ENCODE results near the gene ATP9B.

ATP9B gene

DNA sequence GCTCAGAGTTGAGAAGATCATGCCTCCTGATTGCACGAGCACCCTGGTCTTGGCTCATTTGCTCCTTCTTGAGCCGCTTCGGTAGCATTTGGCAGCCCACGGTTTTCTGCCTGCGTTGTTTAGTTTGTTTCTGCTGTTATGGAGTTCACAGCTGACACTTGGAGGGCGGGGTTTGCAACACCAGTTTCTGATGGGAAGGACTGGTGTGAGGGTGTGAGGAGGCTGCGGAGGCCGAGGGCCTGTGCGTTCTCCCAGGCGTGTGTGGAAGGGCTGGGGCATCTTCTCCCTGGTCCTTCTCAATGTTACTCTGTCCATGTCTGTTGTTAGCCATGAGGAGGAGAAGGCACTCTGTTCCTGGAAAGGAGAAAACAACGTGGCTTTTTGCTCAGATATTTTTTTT is 349.4 kb downstream of the ATP9B start:
- DNase-seq = no peak

DNA sequence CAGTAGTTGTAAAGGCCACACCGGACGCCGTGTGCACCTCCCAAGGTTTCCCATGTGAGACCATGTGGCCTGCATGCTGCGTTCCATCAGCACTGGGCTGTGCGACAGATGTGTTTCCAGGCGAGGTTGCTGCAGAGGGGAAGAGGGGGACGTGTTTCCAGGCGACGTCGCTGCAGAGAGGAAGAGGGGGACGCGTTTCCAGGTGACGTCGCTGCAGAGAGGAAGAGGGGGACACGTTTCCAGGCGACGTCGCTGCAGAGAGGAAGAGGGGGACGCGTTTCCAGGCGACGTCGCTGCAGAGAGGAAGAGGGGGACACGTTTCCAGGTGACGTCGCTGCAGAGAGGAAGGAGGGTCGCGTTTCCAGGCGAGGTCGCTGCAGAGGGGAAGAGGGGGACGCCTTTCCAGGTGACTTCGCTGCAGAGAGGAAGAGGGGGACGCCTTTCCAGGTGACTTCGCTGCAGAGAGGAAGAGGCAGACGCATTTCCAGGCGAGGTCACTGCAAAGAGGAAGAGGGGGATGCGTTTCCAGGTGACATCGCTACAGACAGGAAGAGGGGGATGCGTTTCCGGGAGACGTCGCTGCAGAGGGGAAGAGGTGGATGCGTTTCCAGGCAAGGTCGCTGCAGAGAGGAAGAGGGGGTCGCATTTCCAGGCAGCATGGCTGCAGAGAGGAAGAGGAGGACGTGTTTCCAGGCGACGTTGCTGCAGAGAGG is 351.0 kb downstream of the ATP9B start:
- DNase-seq = no peak

- no peak for DNase-seq
Measured at GRCh38 chr18:79421275-79421857, 352.2 kb downstream of the ATP9B start.

DNA sequence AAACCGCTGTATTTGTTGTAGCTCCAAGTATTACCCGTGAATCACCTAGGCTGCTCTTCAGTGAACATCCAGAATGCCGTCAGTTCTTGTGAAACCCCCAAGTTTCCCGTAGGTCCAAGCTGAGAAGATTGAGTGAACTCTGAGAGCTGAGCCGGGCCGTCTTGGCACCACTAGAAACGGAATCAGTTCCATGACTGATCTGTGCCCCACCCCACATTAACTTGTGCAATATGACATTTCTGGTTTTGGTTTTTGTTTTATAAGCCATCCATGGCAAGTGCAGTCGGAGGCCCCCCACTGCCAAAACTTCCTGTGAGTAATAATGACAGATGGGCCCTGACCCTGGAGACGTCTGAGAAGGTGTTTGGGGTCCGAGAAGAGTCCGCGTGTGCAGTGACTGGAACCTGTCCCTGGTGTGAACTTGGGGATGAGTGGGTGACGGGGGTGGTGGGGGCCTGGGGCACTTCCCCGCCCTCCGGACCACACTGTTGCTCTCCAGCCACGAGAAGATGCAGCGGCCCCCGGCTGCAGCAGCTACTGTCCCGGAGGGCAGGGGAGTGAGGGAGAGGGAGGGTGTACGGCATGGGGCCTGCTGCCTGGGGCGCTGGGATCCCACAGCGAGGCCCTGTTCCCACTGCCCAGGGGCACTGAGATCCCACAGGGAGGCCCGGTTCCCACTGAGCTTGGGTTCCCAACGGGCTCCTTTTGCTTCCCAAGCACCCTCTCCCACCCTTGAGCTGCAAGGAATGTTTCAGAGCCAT is 353.0 kb downstream of the ATP9B start:
- no peak for DNase-seq

GRCh38 chr18:79422783-79423165 is 353.6 kb downstream of the ATP9B start:
- no peak for DNase-seq

- DNase-seq = no peak
Measured at GRCh38 chr18:79423211-79424007, 354.2 kb downstream of the ATP9B start.

DNA sequence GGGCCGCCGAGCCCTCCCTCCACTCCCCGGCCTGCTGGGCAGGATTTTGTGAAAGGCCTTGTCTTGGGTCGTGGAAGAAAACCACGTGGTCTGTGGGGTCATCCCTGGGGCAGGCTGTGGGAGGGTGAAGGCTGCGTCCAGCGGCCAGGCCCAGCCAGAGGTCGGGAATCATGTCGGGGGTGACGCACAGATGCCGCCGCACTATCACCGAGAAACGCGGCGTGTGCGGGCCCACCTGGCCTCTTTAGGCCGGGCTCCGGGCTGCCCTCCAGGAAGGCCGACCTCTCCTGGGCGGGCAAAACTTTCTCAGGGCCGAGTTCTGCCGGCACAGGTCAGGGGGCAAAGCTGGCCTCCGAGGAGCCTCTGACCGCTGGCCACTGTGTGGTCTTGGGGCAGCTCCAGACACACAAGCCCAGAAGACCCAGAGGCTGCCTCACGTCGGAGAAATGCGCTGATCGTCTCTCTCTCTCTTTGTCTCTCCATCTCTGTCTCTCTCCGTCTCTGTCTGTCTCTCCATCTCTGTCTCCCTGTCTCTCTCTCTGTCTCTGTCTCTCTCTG is 354.9 kb downstream of the ATP9B start:
- DNase-seq = no peak

GRCh38 chr18:79424880-79425568 is 355.8 kb downstream of the ATP9B start:
- DNase-seq = no peak

DNA sequence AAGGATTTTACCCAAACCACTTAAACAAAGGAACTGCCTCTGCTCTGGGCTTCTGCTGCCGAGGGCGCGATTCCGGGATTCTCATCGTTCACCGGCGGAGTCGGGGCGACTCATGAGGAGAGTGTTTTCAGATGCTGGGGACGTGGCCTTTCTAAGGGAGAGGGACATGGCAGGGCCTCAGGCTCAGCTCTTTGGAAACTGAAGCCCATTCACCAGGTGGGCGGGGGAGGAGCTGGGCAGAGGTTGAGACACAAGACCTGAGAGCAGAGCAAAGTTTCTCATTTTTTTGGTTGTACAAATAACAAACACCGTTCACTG is 356.3 kb downstream of the ATP9B start:
- no peak for DNase-seq

GRCh38 chr18:79426376-79427300 is 357.4 kb downstream of the ATP9B start:
- DNase-seq = no peak

- DNase-seq = no peak
Measured at GRCh38 chr18:79427368-79428225, 358.4 kb downstream of the ATP9B start.

Data from activated T-cell treated with anti-CD3 and anti-CD28 coated beads, Interleukin-2, amount 50 U/mL, for 1 hour (primary cell).